H4 (cell line): ENCODE measurements around the gene PRMT6. TPM values are rescaled to one million over a fixed set of nuclear protein-coding genes. Genes with fewer than 3 reads are reported as not detected.
"Not testable (repeated sequence)": the region's sequence is repeated elsewhere in the genome, so short reads cannot be mapped to it uniquely, and the experiment has no call there.

Source experiments
- DNase-seq: peaks from one replicate; pipeline ENCODE4 v3.0.0-alpha.2; 2015; ENCODE audit warnings: low spot score
- total RNA-seq: library from RNA; depleted of rRNA; stranded (reverse); fragments of >200 nt; shearing (Covaris generic); gene quantifications from 2 replicates; pipeline ENCODE4 v1.2.3, GENCODE V29; 2014; rRNA removed

The PRMT6 gene
- total RNA-seq, result 21.3 and 24.5 TPM in 2 replicates

DNA sequence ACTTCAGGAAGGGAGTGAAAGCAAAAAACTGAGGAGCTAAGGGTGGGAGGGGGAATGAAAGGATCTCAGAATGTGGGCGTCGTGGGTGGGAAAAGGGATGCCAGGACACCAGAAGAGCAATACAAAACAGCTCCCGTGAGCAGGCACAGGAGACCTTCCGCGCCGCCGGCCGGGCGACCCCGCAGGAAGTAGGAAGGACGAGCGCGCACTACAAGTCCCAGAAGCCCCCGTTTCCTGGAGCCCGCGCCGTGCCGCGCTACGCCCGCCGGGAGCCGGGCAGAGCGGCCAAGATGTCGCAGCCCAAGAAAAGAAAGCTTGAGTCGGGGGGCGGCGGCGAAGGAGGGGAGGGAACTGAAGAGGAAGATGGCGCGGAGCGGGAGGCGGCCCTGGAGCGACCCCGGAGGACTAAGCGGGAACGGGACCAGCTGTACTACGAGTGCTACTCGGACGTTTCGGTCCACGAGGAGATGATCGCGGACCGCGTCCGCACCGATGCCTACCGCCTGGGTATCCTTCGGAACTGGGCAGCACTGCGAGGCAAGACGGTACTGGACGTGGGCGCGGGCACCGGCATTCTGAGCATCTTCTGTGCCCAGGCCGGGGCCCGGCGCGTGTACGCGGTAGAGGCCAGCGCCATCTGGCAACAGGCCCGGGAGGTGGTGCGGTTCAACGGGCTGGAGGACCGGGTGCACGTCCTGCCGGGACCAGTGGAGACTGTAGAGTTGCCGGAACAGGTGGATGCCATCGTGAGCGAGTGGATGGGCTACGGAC, at the start of gene PRMT6:
Gene PRMT6 (plus strand): TSS at position 249 of the 771 bp plus-strand sequence. CDS start 42 bp downstream, at position 291.
- DNase-seq, result peak; percentile 69

DNA sequence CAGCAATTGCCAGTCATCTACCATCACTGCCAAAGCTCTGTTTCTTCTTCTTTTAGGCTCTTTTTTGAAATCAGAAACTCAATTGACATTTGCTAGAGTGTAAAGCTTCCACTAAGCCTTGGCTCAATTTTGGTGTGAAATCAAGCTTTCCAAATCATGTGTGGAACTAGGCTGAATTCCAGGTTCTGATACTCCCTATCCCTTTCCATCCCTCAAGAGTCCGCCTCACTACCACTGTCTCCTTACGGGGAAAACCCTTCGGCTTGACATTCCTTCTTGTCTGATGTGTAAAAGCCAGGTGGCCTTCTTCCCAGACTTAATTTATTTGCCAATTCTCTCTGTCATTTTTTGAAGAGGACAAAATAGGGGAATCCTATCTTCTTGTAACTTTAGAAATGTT, 47.2 kb upstream of the PRMT6 start:
- DNase-seq, result no peak

DNA sequence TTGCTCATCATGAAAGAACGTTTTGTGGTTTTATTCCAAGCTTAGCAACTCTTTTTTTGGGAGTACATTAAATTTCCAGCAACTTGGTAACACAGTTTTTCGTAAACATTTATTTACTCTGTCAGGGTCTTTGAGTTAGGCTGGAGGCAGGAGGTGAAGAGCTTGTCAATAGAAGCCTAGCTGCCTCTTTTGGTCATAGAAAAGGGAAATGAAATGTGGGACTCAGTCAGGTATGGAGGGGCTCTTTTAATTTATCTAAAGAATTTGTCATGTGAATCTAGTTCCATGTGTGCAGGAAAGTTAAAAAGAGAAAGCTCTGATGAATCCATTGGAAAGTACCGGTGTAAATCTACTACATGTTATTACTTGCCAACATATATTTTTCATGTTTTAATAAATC, 45.9 kb upstream of the PRMT6 start:
- no peak for DNase-seq

DNA sequence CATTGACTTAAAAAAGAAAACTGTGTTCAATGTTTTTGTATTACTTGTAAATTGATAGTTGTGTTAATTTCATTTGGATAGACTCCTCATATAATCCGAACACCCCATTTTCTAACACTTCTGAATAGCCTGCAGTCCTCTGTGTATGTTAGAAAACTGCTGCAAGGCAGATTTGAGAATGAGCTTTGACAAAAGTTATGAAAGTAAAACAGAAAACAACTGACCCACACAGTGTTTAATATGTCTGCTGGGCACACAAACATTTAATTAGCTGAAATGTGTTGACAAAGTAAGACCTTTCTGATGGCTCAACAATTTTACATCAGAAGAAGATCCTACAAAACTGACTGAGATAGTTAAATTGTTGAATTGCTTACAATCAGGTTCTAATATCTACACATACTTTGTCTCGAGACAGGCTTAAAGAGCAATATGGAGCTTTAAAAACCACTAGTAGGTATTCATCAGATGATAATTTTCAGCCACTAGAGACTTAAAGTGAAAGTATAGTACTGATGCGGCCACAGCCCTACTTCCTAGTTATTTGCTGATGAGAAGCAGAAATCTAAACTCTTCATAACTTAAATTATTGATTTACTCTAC, 40.0 kb upstream of the PRMT6 start:
- DNase-seq, result peak; percentile 22

DNA sequence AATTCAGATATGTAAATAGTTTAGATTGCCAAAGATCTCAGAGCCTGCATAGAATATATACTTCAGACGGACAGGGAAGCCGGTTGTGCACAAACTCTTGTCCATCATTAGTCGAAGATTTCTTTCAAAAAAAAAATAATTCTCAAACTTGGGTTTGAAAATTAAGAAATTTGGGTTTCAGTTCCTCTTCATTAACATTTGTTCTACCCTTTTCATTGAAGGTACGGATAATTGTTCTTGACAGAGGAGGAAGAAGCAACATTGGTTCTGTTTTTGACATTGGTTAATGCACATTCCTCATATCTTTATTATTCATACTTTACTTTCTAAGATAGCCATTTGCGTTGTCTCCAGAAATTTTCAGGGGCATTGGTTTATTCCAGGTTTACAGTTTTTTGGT, 38.0 kb upstream of the PRMT6 start:
- no peak for DNase-seq

DNA sequence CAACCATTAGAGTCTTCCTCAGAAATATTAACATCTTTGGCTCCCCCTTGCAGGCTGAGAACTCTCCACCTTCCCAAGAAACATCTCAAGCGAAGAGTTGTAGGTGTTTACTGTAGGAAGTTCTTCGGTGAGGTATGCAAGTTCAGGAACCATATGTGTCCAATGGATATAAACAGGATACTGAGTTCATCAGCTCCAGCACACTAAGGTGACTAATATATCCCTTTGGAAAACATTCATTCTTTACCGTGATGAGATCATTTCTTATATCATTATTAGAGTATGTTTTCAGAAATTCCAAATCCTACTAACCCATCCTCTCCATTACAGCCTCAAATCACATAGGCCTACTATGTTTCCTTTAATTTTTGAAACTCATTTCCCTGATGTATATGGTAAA, 37.3 kb upstream of the PRMT6 start:
- no peak for DNase-seq

DNA sequence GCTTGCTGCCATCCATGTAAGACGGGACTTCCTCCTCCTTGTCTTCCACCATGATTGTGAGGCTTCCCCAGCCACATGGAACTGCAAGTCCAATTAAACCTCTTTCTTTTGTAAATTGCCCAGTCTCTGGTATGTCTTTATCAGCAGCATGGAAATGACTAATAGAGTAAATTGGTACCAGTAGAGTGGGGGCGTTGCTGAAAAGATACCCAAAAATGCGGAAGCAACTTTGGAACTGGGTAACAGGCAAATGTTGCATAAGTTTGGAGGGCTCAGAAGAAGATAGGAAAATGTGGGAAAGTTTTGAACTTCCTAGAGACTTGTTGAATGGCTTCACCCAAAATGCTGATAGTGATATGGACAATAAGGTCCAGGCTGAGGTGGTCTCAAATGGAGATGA, 17.6 kb upstream of the PRMT6 start:
- DNase-seq, result not testable (repeated sequence)

DNA sequence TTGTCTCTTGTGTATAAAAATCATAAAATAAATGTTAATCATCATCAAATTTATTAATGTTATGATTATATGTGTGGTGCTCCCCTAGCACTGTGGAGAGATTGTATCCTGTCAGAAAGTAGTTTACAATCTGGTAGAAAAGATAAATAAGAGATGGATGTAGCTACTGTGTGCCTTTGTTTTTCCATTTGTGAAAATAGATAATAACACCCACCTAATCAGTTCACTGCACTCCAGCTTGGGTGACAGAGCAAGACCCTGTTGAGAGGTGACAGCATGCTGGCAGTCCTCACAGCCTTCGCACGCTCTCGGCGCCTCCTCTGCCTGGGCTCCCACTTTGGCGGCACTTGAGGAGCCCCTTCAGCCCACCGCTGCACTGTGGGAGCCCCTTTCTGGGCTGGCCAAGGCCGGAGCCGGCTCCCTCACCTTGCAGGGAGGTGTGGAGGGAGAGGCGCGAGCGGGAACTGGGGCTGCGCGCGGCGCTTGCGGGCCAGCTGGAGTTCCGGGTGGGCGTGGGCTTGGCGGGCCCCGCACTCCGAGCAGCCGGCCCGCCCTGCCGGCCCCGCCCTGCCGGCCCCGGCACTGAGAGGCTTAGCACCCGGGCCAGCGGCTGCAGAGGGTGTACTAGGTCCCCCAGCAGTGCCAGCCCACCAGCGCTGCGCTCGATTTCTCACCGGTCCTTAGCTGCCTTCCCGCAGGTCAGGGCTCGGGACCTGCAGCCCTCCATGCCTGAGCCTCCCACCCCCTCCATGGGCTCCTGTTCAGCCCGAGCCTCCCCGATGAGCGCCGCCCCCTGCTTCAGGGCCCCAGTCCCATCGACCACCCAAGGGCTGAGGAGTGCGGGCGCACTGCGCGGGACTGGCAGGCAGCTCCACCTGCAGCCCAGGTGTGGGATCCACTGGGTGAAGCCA, 11.9 kb upstream of the PRMT6 start:
- not testable (repeated sequence) for DNase-seq

DNA sequence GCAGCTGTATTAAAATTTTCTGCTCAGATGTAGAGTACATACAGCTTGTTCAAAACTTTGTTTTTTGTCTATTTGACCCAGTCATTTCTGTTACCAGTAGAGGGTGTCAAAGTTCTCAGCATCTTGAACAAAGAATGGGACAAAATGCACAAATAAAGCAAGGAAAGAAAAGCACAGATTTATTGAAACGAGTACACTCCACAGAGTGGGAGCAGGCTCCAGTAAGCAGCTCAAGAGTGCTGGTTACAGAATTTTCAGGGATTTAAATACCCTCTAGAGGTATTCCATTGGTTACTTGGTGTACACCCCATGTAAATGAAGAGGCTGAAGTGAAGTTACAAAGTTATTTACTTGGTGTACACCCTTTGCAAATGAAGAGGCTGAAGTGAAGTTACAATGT, 8.9 kb upstream of the PRMT6 start:
- DNase-seq, result no peak

DNA sequence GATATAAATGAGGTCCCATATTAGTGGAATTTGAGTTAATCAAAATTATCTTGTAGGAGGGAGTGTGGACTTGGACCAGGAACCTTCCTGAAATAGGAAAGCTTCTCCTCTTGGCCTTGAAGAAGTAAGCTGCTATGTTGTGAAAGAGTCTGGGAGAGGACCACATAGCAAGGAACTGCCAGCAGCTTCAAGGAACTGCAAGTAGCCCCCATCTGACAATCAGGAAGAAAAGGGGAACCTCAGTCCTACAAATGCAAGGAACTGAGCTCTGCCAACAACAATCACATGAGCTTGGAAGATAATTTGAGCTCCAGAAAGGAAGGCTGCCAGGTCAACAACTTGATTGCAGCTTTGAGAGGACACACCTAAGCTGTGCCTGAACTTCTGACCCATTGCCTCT, 8.2 kb upstream of the PRMT6 start:
- no peak for DNase-seq

DNA sequence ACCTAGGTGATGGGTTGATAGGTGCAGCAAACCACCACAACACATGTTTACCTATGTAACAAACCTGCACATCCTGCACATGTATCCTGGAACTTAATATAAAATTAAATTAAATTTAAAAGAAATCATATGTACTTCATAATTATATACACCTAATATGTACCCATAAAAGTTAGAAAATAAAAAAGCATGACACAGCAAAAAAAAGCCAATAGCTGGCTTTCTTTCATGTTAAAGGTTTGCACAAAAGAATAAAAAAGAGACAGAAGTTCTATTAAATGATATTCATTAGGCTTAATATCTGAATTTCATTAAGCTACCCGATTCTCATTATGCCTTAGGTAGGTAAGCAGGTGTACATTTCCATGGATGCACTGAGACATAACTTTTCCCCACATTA, 5.2 kb upstream of the PRMT6 start:
- DNase-seq, result no peak

DNA sequence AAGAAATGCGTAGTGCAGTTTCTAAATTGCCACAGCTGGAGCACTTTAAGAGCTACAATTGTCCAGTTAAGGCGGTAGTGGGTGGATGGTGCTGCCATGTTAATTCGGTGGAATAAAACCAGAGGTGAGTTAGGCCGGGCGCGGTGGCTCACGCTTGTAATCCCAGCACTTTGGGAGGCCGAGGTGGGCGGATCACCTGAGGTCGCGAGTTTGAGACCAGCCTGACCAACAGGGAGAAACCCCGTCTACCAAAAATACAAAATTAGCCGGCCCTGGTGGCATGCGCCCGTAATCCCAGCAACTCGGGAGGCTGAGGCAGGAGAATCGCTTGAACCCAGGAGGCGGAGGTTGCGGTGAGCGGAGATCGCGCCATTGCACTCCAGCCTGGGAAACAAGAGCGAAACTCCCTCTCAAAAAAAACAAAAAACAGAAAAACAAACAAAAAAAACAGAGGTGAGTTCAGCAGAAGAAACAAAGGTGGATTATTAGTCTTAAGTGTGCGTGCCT, 502 bp upstream of the PRMT6 start:
- DNase-seq, result not testable (repeated sequence)

DNA sequence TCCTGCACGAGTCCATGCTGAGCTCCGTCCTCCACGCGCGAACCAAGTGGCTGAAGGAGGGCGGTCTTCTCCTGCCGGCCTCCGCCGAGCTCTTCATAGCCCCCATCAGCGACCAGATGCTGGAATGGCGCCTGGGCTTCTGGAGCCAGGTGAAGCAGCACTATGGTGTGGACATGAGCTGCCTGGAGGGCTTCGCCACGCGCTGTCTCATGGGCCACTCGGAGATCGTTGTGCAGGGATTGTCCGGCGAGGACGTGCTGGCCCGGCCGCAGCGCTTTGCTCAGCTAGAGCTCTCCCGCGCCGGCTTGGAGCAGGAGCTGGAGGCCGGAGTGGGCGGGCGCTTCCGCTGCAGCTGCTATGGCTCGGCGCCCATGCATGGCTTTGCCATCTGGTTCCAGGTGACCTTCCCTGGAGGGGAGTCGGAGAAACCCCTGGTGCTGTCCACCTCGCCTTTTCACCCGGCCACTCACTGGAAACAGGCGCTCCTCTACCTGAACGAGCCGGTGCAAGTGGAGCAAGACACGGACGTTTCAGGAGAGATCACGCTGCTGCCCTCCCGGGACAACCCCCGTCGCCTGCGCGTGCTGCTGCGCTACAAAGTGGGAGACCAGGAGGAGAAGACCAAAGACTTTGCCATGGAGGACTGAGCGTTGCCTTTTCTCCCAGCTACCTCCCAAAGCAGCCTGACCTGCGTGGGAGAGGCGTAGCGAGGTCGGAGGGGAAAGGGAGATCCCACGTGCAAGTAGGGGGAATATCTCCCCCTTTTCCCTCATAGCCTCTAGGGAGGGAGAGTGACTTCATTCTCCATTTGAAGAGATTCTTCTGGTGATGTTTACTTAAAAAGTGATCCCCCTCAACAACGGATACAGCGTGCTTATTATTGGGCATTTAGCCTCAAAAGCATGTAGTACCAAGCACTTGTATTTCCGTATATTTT, 991 bp downstream of the PRMT6 start:
- DNase-seq, result peak; percentile 15

DNA sequence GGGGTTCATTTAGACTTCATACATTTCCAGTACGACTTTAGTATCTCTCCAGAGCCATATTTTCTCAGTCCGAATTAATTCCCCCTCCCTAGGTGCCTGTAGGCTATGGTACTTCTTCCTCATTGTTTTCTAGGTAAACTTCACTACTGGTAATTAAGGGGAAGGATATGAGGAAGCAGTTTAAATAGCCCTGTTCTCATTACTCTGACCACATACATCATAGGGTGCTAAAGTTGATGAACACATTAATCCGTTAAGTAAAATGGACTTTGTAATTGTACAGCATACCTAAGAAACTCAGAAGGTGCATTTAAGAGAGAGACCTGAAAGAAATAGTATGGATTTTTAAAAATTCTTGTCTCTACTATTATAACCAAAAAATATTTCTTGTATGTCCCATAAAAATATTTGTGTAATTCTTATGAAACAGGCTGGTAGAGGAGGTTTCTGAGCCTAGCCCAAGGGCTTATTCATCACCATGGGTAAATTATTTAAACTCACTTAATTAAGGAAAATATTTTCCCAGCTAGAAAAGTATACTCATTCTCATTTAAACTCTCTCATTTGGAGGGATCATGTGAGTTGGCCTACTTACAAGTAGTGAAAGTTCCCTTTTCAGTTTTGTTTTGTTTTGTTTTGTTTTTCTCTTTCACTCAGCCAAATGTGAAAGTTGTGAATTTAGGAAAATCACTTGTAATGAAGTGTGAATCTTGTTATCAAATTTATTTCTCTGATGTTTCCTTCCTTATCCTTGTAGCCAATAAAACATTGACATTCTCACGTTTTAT, 2.0 kb downstream of the PRMT6 start:
- no peak for DNase-seq

DNA sequence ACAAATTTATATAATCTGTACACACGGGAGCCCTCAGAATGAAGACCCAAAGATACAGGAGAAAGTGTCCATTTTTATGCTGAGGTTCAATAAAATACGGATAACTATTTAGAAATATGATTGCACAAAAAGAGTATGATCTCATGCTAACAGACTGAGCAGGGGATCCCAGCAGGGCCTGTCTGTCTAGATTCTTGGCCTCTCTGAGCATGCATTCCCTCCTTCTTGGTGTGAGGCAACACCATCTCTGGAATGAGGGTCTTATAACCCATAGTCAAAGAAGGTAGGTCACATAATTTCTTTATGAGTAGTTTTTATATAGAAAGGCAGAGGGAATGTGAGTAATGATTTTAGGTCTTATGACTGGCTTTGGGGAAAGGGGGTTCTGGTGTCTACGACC, 5.4 kb downstream of the PRMT6 start:
- DNase-seq, result no peak

DNA sequence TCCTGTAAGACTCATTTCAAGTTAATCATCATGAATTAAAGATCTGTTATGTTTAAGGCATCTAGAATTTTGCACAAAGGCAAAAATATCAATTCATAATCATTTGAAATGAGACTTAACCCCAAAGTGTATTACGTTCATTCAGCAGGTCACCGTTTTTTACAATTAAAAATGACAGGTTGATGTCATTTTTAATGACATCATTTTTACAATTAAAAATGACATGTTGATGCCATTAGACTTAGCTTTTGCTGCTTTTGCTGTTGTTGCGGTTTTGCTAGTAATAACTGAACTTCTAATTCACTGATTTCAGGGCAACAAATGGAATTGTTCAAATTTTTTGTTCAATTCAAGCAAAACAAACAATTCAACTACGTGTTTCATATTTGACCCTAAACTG, 17.0 kb downstream of the PRMT6 start:
- no peak for DNase-seq

DNA sequence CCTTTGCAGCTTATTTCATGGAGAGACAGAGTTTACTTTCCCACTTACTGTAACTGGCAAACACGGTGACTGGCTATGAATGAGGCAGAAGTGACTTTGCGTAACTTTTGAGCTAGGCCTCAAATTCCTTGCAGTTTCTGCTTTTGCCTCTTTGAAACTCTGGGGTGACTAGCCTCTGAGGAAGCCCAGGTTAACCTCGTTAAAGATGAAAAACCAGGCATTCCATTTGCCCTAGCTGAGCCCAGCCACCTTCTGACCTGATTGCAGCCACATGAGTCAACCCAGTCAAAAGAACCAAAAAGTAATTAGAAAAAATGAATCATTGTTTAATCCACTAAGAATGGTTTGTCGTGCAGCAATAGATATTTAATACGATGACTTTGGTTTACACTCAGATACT, 20.4 kb downstream of the PRMT6 start:
- DNase-seq, result peak; percentile 67

DNA sequence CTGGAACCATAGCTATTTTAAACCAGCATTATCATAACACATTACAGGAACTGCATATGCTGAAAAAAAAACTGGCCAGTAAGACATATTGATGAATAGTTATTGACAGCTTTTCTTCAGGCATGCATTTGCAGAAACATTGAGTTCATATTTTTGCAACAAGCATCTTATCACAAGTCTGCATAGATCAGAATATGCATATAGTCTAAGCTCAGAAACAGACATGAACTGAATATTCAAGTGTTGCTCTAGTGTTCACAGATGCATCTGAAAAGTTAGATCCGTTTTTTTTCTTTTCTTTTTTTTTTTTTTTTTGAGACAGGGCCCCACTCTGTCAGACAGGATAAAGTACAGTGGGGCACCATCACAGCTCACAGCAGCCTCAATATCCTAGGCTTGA, 22.8 kb downstream of the PRMT6 start:
- DNase-seq, result no peak

DNA sequence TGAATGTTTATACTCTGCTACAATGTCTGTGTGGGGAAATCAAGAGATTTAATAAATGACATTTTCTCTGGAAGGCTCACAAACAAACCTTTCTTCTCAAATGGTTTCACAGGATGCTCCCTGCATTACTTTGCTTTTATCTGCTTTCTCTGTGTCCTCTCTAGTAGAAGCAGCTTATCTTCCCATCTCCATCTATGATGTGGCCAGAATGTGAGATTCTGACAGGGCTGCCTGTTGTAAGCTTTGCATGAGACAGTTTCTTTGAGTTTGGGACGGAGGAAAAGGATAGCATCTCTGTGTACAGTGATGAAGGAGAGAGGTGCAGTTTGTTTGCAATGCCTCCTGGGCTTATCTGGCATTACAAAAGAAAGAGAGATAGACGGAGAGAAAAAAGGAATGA, 24.6 kb downstream of the PRMT6 start:
- no peak for DNase-seq

DNA sequence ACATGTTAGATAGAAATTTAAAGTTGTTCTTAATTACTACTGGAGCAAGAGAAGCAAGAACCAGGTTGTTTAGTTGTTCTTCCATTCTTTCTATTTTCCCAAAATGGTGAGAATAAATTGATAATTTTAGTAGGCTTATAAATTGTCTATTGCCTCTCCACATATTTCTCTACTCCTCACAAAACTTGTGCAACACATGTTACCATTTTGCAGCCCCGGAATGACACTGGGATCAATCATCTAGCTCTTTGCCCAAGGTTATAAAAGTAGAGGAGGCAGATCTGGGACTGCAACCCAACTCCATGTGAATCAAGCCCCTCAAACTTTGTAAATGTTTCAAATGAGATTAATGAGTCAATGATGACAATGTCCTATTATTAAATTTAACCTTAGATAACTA, 34.9 kb downstream of the PRMT6 start:
- DNase-seq, result no peak
